Activated CD4-positive, CD25-positive, alpha-beta regulatory T cell treated with anti-CD3 and anti-CD28 coated beads, Interleukin-2, amount 50 U/mL, for 16 hours (primary cell): ENCODE results near the gene CHAC2.
"Not testable (repeated sequence)": the region's sequence is repeated elsewhere in the genome, so short reads cannot be mapped to it uniquely, and the experiment has no call there.

Experiments used
- DNase-seq: peaks from one replicate; pipeline ENCODE4 v3.0.0-alpha.2; 2020; ENCODE audit warnings: low read depth, low spot score

The CHAC2 gene

GRCh38 chr2:53767405-53768241 is at the start of gene CHAC2:
Gene CHAC2 (plus strand): TSS chr2:53767804. CDS start chr2:53767887, 83 bp downstream.
- peak; percentile 68 for DNase-seq

DNA sequence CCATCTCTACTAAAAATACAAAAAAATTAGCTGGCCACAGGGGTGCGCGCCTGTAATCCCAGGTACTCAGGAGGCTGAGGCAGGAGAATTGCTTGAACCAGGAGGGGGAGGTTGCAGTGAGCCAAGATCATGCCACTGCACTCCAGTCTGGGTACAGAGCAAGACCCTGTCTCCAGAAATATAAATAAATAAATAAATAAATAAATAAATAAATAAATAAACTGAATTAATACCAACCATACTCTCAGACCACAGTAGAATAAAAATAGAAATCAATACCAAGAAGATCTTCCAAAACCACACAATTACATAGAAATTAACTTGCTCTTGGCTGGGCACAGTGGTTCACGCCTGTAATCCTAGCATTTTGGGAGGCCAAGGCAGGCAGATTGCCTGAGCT is 46.7 kb upstream of the CHAC2 start:
- not testable (repeated sequence) for DNase-seq

DNA sequence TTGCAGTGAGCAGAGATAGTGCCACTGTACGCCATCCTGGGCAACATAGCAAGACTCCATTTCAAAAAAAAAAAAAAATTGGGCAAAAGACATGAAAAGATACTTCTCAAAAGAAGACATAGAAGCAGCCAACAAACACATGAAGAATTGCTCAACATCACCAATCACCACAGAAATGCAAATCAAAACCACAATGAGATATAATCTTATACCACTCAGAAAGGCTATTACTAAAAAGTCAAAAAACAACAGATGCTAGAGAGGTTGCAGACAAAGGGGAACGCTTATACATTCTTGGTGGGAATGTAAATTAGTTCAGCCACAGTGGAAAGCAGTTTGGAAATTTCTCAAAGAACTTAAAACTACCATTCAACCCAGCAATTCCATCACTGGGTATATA is 43.1 kb upstream of the CHAC2 start:
- no peak for DNase-seq

DNA sequence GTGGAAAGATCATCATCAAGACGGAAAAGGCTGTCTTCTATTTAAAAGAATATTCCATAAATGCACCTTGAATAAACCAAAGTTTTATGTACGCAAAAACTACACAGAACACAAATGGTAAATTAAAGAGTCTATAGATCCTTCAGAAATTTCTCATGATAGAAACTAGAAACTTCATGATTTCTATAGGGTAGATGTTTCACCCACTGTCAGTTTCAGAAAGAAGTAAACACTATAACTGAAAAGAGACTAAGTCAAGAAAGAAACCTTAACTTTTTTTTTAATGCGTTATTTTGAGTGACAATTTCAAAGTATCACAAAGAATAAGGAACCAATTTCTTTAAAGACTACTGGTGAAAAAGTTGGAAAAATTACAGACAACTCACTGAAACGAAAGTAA is 41.9 kb upstream of the CHAC2 start:
- no peak for DNase-seq

- no peak for DNase-seq
Observed at GRCh38 chr2:53727921-53728320, 39.7 kb upstream of the CHAC2 start.

DNA sequence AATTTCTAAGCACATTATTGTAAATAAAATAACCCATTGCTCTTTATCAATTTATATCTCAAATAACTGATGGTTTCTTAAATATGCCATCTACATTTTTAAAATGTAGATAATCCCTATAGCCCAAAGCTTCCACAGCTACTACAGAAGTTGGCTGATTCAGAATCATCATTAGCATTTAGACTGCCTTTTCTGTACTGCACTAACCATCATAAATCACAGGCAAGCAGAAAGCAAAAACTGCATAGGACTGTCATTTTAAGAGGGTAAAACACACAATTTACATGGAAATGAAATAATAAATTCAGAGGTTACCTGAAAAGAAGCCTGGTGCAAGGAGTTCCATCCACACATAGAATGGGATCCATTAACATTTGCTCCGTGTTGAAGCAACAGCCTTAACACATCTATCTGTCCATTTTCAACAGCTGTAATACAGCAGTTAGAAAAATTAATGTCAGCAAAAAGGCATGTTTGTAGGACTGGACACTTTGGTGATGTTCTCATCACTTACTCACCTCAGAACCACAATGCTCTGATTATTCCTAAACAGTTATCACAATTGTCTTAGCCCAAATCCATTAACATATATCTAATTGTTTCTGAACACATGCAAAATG is 38.4 kb upstream of the CHAC2 start:
- DNase-seq, result no peak

DNA sequence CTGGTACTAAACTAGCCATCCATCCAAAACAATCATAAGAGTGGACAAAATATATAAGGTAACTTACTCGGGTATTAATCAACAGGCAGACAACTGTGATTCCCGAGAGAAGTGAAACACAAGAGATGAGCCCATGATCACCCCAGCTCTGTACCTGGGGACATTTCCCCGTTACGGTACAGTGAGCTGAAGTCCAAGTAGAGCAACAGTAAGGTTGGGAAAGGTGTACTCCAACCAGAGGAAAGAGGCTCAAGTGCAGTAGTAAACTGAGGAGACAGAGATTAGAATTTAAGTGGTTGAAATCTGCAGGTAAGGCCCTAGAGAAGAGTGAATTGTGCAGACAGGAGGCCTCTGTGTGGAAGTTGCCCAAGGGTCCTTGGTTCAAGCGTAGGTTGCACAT is 30.5 kb upstream of the CHAC2 start:
- no peak for DNase-seq

DNA sequence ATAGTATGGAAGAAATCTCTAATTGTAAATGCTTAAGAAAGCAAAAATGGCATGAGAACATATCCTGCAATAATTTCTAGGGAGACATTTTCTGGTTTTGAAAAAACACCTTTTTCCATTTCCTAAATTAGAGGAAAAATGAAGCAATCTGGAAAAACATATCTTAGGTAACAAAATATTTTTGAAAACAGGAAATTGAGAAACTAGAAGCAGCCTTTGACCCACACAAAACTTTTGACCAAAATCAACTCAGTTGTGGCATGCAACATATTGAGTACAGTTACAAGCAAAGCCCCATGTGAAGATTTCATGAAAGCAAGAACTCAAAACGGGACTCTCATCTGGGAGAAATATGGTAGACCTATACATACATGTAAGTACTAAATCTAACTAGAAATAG is 28.6 kb upstream of the CHAC2 start:
- no peak for DNase-seq

DNA sequence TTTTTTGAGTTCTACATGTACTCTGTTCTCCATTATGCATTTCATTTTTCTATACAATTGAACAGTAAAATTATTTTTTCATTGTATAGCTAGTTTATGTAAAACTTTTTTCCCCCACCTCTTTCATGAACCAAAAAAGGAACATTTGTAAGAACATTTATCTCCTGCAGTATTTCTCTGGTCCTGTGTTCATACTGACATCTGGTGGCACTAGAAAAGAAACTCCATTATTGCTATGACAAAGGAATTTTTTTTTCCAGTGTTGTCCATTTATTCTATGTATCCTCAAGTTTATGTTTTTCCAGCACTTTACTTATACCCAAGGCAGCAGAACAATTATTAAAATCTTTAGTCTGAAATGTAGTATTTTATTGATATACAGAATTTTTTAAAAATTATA is 27.4 kb upstream of the CHAC2 start:
- DNase-seq, result no peak

DNA sequence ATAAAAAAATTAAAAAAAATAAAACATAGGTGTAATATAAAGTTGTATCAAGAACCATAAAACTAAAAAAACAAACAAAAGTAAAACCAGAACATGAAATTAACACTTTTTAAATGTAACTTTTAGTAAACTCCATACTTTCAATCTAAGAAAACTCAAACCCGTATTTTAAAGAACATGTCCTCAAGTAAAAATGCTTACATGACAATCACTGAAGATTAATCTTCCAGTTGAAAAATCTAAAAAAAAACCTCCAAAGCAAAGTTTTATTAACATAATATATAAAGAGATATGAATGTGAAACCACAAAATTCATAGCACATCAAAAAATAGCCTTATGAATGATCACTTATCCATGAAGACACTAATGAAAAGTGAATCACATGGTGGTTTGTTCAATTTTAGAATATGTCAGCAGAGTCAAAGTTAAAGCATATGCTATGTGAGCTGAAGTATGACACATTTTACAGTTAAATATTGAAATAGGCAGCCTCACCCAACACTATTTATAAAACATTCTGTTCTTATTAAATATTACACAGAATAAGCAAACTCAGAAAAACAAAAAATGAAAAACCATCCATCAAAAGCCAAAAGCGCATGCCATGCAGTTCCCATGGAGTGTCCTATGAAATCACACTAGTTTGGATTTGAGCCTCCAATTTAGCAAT is 23.1 kb upstream of the CHAC2 start:
- no peak for DNase-seq

DNA sequence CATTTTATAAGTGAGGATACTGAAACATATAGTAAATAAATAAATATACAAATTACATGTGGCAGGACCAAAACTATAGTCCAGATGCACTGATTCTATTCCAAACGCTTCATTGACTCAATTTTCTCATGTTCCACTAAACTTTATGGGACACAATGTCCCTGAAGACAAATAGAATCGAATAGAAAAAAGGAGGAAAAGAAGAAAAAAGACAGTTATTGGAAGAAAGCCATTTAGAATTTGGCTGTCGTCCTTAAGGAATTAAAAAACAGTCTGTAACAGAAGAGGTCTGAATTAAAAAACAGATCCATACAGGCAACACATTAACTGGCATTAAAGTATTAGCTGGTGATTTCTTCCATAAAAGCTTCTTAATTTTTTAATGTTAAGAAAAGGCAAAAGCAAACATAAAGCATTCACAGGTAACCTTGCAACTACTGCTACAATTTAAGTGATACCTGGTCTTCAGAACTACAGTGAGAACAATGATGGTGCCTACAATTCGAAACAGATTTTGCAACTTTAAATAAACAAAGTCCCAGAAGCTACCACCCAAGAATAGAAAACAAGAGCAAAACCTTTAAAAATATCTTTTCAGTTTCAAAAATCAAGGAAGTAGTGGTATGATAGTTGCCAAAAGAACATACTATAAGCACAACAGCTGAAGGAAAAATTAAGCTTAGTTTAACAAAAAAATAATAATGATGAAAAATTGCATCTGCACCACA is 17.4 kb upstream of the CHAC2 start:
- no peak for DNase-seq

DNA sequence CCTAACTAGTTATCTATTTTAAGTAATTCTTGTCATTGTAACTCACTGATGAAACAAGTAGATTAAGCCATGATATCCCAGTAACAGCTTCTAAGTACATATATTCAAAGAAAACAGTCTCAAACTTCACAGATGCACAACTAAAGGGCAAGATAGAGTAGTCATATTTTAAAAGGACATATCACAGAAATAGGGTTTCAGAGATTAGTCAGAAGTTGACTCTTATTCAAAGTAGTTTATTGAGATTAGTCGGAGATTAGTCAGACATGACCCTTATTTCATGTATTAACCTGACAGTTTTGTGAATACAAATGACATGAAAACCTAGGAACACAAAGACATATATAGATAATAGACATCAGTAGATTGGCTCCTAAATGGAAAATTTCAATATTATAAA is 15.9 kb upstream of the CHAC2 start:
- no peak for DNase-seq

DNA sequence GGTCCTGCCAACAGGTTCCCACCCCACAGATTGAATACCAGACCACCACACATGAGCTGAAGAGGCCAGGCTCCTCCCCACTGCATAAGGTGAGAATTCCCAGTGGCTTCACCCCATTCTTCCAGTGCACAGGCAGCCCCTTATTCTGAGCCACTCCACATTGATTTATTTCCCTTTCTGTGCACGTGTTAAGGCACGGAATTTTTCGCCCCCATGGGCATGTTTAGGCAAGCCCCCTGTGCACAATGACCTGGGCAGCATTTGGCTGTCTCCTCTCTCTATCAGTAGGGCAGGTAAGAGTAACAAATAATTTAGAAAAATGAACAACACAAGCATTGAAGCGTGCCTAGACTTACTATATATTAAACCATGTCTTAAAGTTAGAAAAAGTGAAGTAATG is 15.2 kb upstream of the CHAC2 start:
- DNase-seq, result no peak

- DNase-seq, result no peak
Observed at GRCh38 chr2:53753041-53753440, 14.6 kb upstream of the CHAC2 start.

DNA sequence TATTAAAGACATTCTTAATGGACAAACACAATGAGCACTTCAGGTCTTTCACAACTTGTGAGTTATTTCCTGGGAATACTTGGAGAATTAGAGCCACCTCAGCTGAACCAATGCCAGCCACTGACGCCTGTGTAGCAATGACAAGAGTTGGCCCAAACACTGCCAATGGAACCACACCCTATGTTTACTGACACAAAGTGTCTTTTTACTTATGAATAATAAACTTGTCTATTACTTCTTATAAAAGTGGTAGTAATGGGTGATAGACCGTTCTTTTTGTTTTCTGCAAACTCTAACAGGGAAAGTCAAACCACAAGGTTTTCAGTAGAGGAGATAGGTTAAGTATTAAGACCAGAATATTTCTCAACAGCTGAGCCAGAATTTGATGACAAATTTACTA is 12.5 kb upstream of the CHAC2 start:
- no peak for DNase-seq

DNA sequence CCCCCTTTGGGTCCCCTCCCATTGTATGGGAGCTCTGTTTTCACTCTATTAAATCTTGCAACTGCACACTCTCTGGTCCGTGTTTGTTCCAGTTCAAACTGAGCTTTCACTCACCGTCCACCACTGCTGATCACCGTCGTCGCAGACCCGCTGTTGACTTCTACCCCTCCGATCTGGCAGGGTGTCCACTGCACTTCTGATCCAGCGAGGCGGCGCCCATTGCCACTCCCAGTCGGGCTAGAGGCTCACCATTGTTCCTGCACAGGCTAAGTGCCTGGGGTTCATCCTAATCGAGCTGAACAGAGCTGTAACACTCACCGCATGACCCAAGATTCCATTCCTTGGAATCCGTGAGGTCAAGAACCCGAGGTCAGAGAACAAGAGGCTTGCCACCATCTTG is 11.0 kb upstream of the CHAC2 start:
- DNase-seq, result no peak

- not testable (repeated sequence) for DNase-seq
Observed at GRCh38 chr2:53757206-53757605, 10.4 kb upstream of the CHAC2 start.

DNA sequence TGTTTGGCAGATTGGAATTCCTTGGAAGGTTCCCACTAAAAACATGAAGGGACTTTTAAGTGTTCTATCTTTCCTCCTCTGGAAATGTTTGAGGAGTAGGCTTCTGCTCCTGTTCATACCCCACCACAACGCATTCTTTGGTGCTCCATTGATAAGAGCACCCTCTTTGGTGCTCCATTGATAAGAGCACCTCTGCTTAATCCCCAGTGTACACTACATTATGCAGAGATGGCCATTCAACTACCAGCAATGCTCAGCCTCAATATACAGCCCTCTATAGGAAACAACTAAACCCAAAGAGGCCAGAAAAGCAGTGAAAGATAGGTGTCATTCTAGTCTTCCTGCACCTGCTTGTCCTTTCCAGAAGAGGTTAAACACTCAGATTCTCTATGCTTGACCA is 1.8 kb upstream of the CHAC2 start:
- DNase-seq, result no peak

DNA sequence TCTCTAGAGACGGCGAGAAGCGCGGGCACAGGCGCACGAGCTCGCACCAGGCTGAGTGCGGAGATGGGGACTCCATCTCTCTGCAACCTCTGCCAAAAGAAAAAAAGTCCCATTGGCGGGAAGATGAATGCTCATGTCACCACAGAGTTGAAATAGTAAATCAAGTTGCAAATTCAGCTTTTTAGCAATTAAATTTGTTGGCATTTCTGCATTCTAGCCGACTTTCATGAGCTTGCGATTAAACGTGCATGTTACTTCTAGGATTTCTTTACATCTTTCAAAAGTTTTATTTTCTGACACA is 588 bp downstream of the CHAC2 start:
- DNase-seq, result peak; percentile 15

- no peak for DNase-seq
Observed at GRCh38 chr2:53769318-53769945, 1.8 kb downstream of the CHAC2 start.

DNA sequence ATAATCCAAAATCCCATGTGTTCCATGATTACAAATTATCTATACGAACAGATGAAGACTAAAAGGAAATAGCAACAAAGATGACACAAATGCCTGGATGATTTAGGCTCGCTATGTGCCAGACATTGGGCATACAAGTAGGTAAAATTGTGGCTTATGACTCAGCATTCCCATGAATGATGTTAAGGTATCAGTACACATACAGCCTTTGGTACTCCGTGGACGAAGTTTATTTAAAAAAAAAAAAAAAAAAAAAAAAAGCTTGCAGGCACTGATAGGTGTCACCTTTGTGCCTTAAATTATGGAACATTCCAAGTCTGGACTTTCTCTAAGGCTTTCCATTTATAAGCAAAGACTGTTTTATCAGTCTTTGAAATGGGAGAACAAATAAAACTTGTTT is 2.7 kb downstream of the CHAC2 start:
- DNase-seq, result no peak

DNA sequence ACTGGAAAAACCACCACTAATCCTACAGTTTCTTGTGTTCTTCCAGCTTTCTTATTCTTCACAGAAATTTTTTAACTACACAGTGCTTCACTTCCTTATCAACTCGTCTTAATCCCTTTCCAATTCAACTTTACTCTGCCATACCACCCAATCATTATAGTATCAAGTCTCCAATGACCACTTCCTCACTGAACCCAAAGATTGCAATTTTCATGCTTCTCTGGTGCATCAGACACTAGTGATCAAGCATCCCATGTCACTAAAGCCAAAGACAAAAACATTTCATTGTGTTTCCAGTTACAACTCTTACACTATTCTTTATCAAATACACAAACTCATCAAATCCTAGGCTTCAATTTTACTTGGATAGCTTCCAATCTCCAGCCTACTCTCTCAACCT is 9.5 kb downstream of the CHAC2 start:
- DNase-seq, result no peak
